Measurements from ENCODE around the gene TNS1. TPM values are rescaled to one million over a fixed set of nuclear protein-coding genes. Genes with fewer than 3 reads are reported as not detected.

The TNS1 gene
- total RNA-seq, 1 experiment from 2014 or later: 6.2 TPM

- no peak overlapping the region for H3K27ac ChIP-seq (ENCODE audit: low read depth, low read length)
- ChIA-PET POLR2A (no interaction called here), RAD21 (ENCODE audit: low non-redundant PET in 1 of 2, low total read pairs in 2 of 2, uncharacterized antibody in 2 of 2, unreplicated experiment in 2 of 2) (no interaction called here), CTCF (interaction anchor here (0.9 kb wide), 1 partner anchor 83 kb away, joined by 3 read pairs; no protein-coding TSS in a partner anchor)
- DNase-seq (ENCODE audit: low read depth, low spot score) (no peak), ATAC-seq (no peak)
- no peaks in the 10 kb centered on the region for H4K20me1 ChIP-seq (ENCODE audit: insufficient read depth)
- no peak overlapping the region for H2AFZ ChIP-seq (ENCODE audit: low read depth, low read length, poor library complexity, severe bottlenecking)
- intact Hi-C loops (cut with micrococcal nuclease): no loop called here
- H3K4me2 ChIP-seq (ENCODE audit: low read length): no peak overlapping the region
- H3K4me3 ChIP-seq (replicated peaks in 1 of 2; ENCODE audit: low read depth in 1 of 2, low read length in 2 of 2): no peak overlapping the region
- H3K79me2 ChIP-seq (ENCODE audit: insufficient read depth, low read length): no peaks in the 10 kb centered on the region
- H3K27me3 ChIP-seq (ENCODE audit: insufficient read depth, low read length): no peaks in the 10 kb centered on the region
- no peaks in the 10 kb centered on the region for H3K4me1 ChIP-seq (ENCODE audit: control insufficient read depth in 1 of 2, insufficient read depth in 2 of 2, low read length in 2 of 2)
- no peaks in the 10 kb centered on the region for H3K9me2 ChIP-seq (ENCODE audit: insufficient read depth)
- H3K9me3 ChIP-seq (ENCODE audit: control insufficient read depth in 1 of 2, insufficient read depth in 1 of 2, low read depth in 1 of 2, low read length in 2 of 2): no peaks in the 10 kb centered on the region
- H3K9ac ChIP-seq (ENCODE audit: low read length): no peak overlapping the region
- TF ChIP-seq ELF1 (IDR thresholded peaks at IDR 0.05; ENCODE audit: borderline replicate concordance, low read depth) (no peak), ZBTB33 (IDR thresholded peaks at IDR 0.05; ENCODE audit: extremely low read depth, insufficient replicate concordance, low read length) (no peak), SIN3A (IDR thresholded peaks at IDR 0.05; ENCODE audit: low read depth) (no peak), YY1 (IDR thresholded peaks at IDR 0.05; ENCODE audit: extremely low read depth, insufficient replicate concordance, low read depth, low read length) (no peak), ZFX (IDR thresholded peaks at IDR 0.05) (no peak), EZH2phosphoT487 (IDR thresholded peaks at IDR 0.05; ENCODE audit: borderline replicate concordance) (no peak)
- BruUV-seq (replicated peaks): no TSS peak
- H3K36me3 ChIP-seq (ENCODE audit: control insufficient read depth in 1 of 2, insufficient read depth in 2 of 2, low read length in 2 of 2): no peaks in the 10 kb centered on the region
Observed at GRCh38 chr2:217951521-217952247, 51.1 kb downstream of the TNS1 start.

- Histone ChIP-seq H3K9me3 (ENCODE audit: control insufficient read depth in 1 of 2, insufficient read depth in 1 of 2, low read depth in 1 of 2, low read length in 2 of 2) (no peaks in the 10 kb centered on the region), H3K4me2 (ENCODE audit: low read length) (no peak overlapping the region), H3K36me3 (ENCODE audit: control insufficient read depth in 1 of 2, insufficient read depth in 2 of 2, low read length in 2 of 2) (no peaks in the 10 kb centered on the region), H4K20me1 (ENCODE audit: insufficient read depth) (no peaks in the 10 kb centered on the region), H3K4me1 (ENCODE audit: control insufficient read depth in 1 of 2, insufficient read depth in 2 of 2, low read length in 2 of 2) (no peaks in the 10 kb centered on the region), H3K27ac (ENCODE audit: low read depth, low read length) (no peak overlapping the region), H3K27me3 (ENCODE audit: insufficient read depth, low read length) (no peaks in the 10 kb centered on the region), H3K4me3 (replicated peaks in 1 of 2; ENCODE audit: low read depth in 1 of 2, low read length in 2 of 2) (no peak overlapping the region), H3K79me2 (ENCODE audit: insufficient read depth, low read length) (no peaks in the 10 kb centered on the region), H3K9me2 (ENCODE audit: insufficient read depth) (no peaks in the 10 kb centered on the region), H3K9ac (ENCODE audit: low read length) (no peak overlapping the region), H2AFZ (ENCODE audit: low read depth, low read length, poor library complexity, severe bottlenecking) (no peak overlapping the region)
- BruUV-seq (replicated peaks): no TSS peak
- intact Hi-C loops (cut with micrococcal nuclease): no loop called here
- RAD21 ChIA-PET (ENCODE audit: low non-redundant PET in 1 of 2, low total read pairs in 2 of 2, uncharacterized antibody in 2 of 2, unreplicated experiment in 2 of 2): no interaction called here
- POLR2A ChIA-PET: no interaction called here
- CTCF ChIA-PET: interaction anchor here (0.9 kb wide), 1 partner anchor 84 kb away, joined by 3 read pairs; no protein-coding TSS in a partner anchor
- ATAC-seq (no peak), DNase-seq (ENCODE audit: low read depth, low spot score) (no peak)
- TF ChIP-seq REST (IDR thresholded peaks at IDR 0.05; ENCODE audit: low read depth): no peak
- no peak for TF ChIP-seq EGR1 (IDR thresholded peaks at IDR 0.05; ENCODE audit: low read depth)
- no peak for TF ChIP-seq ZBTB33 (IDR thresholded peaks at IDR 0.05; ENCODE audit: extremely low read depth, insufficient replicate concordance, low read length)
- TF ChIP-seq POLR2A (IDR thresholded peaks at IDR 0.05; ENCODE audit: borderline replicate concordance, extremely low read depth, insufficient read depth, insufficient read length): no peak
- TF ChIP-seq FOSL1 (IDR thresholded peaks at IDR 0.05; ENCODE audit: low read depth): no peak
- TF ChIP-seq ZNF274 (IDR thresholded peaks at IDR 0.05; ENCODE audit: low read depth, low read length): no peak
- no peak for TF ChIP-seq EZH2 (IDR thresholded peaks at IDR 0.05)
Observed at GRCh38 chr2:217951091-217951490, 51.7 kb downstream of the TNS1 start.

All from HCT116 (cell line).